HL-60 (cell line): Measurements from ENCODE around the gene SCN2A.

Experiments
- CTCF ChIP-seq: IDR thresholded peaks from one replicate; pipeline ENCODE4 v1.5.1; 2011; ENCODE audit warnings: low read length, control low read depth, inconsistent platforms; ENCODE audit not compliant: insufficient read depth
- GABPA ChIP-seq: IDR thresholded peaks from 2 replicates; pipeline ENCODE4 v1.6.1; 2012; ENCODE audit warnings: low read depth
- POLR2AphosphoS5 ChIP-seq: IDR thresholded peaks from 2 replicates; pipeline ENCODE4 v1.6.1; 2012; ENCODE audit warnings: low read depth
- REST ChIP-seq: IDR thresholded peaks from 2 replicates; pipeline ENCODE4 v1.6.1; 2012; ENCODE audit warnings: low read depth; ENCODE audit not compliant: insufficient replicate concordance

GRCh38 chr2:165289069-165289468, 49.9 kb downstream of the SCN2A start:
- no peak for TF ChIP-seq REST
- no peak for TF ChIP-seq CTCF
- TF ChIP-seq GABPA, result no peak
- no peak for TF ChIP-seq POLR2AphosphoS5
